ENCODE measurements around the gene PI4K2A.
"Not testable (repeated sequence)": the region's sequence is repeated elsewhere in the genome, so short reads cannot be mapped to it uniquely, and the experiment has no call there.

The PI4K2A gene

GRCh38 chr10:97673736-97674525 lies 33.5 kb downstream of the PI4K2A start:
- peak in 13 of 56 donors; percentile 8 to 47 (median 29) for DNase-seq

GRCh38 chr10:97675222-97675621 lies 34.8 kb downstream of the PI4K2A start:
- no peak for DNase-seq

- DNase-seq: peak in 9 of 56 donors; percentile 15 to 45 (median 22)
These were observed 36.5 kb downstream of the PI4K2A start for GRCh38 chr10:97676770-97677581.

GRCh38 chr10:97679594-97679993 lies 39.1 kb downstream of the PI4K2A start:
- DNase-seq: no peak

GRCh38 chr10:97682042-97682441 lies 41.6 kb downstream of the PI4K2A start:
- no peak for DNase-seq

- DNase-seq: peak in 2 of 56 donors; percentile 5 to 32
These were observed 43.3 kb downstream of the PI4K2A start for GRCh38 chr10:97683556-97684367.

GRCh38 chr10:97684368-97684713 lies 43.9 kb downstream of the PI4K2A start:
- not testable (repeated sequence) for DNase-seq

- no peak for DNase-seq
These were observed 44.5 kb downstream of the PI4K2A start for GRCh38 chr10:97684866-97685394.

GRCh38 chr10:97685395-97685958 lies 45.0 kb downstream of the PI4K2A start:
- no peak for DNase-seq

GRCh38 chr10:97686301-97686961 lies 46.0 kb downstream of the PI4K2A start:
- DNase-seq: peak in 2 of 56 donors; percentile 35 to 41

GRCh38 chr10:97686962-97687784 lies 46.7 kb downstream of the PI4K2A start, which contains the start of gene AVPI1:
AVPI1 (minus strand) TSS chr10:97687241; CDS start chr10:97679905, 7,336 bp downstream.
- DNase-seq: peak; percentile 38 to 96 (median 89)

- DNase-seq: peak in 1 of 56 donors; percentile 20
These were observed 47.6 kb downstream of the PI4K2A start for GRCh38 chr10:97687785-97688781.

GRCh38 chr10:97689559-97690020 lies 49.1 kb downstream of the PI4K2A start:
- DNase-seq: no peak

GRCh38 chr10:97690133-97690532 lies 49.7 kb downstream of the PI4K2A start:
- DNase-seq: no peak

GRCh38 chr10:97698072-97698655 lies 57.7 kb downstream of the PI4K2A start:
- not testable (repeated sequence) for DNase-seq

GRCh38 chr10:97701438-97702069 lies 61.1 kb downstream of the PI4K2A start:
- DNase-seq: peak in 36 of 56 donors; percentile 11 to 74 (median 32)
